Neural cell (in vitro differentiated cells): ENCODE data around the gene TBCK. TPM values are rescaled to one million over a fixed set of nuclear protein-coding genes. Genes with fewer than 3 reads are reported as not detected.

ENCODE experiments used
- H2AFZ ChIP-seq: fragments of 200-600, 300-800 bp; sonication (generic), shearing (Covaris generic); 2 replicates; pipeline ENCODE4 v1.6.0; 2014; ENCODE audit warnings: low read depth, mild to moderate bottlenecking, antibody characterized with exemption, low read length, moderate library complexity
- H3F3A ChIP-seq: fragments of 200-600 bp; shearing (Covaris generic); 2 replicates; pipeline ENCODE4 v1.6.1; 2016; ENCODE audit warnings: mild to moderate bottlenecking, moderate library complexity, mixed read lengths, antibody characterized with exemption, low read length; ENCODE audit not compliant: insufficient read depth, poor library complexity, severe bottlenecking
- H3K27ac ChIP-seq: fragments of 200-600, 300-800 bp; sonication (generic), shearing (Covaris generic); 2 replicates; pipeline ENCODE4 v1.5.1; 2014; ENCODE audit warnings: mild to moderate bottlenecking, low read length, moderate library complexity
- H3K27me3 ChIP-seq: fragments of 300-800, 200-600 bp; sonication (generic), shearing (Covaris generic); 2 replicates; pipeline ENCODE4 v1.6.0; 2014; ENCODE audit warnings: mild to moderate bottlenecking, low read depth, low read length, moderate library complexity; ENCODE audit not compliant: insufficient read depth
- H3K36me3 ChIP-seq: fragments of 300-800, 200-600 bp; sonication (generic), shearing (Covaris generic); 2 replicates; pipeline ENCODE4 v1.5.1; 2014; ENCODE audit warnings: mild to moderate bottlenecking, antibody characterized with exemption, low read length, moderate library complexity; ENCODE audit not compliant: insufficient read depth
- H3K4me2 ChIP-seq: fragments of 300-800, 200-600 bp; sonication (generic), shearing (Covaris generic); 2 replicates; pipeline ENCODE4 v1.6.0; 2014; ENCODE audit warnings: mild to moderate bottlenecking, low read length
- H3K4me3 ChIP-seq: fragments of 300-800, 200-600 bp; sonication (generic), shearing (Covaris generic); 2 replicates; pipeline ENCODE4 v1.5.1; 2014; ENCODE audit warnings: mild to moderate bottlenecking, low read length, moderate library complexity
- H3K79me2 ChIP-seq: fragments of 200-600 bp; shearing (Covaris generic); replicated peaks from 2 replicates; pipeline ENCODE4 v1.6.0; 2014; ENCODE audit warnings: mild to moderate bottlenecking, low read length, moderate library complexity; ENCODE audit not compliant: insufficient read depth
- H3K9ac ChIP-seq: fragments of 300-800, 200-600 bp; sonication (generic), shearing (Covaris generic); 2 replicates; pipeline ENCODE4 v1.6.1; 2016; ENCODE audit warnings: mild to moderate bottlenecking, low read length, mixed read lengths
- H3K9me2 ChIP-seq: fragments of 200-600 bp; shearing (Covaris generic); 2 replicates; pipeline ENCODE4 v1.6.1; 2016; ENCODE audit warnings: mild to moderate bottlenecking, low read length, mixed read lengths; ENCODE audit not compliant: insufficient read depth
- H3K9me3 ChIP-seq: fragments of 200-600, 300-800 bp; sonication (generic), shearing (Covaris generic); 2 replicates; pipeline ENCODE4 v1.6.1; 2016; ENCODE audit warnings: mild to moderate bottlenecking, mixed run types, low read length, moderate library complexity, mixed read lengths
- H4K20me1 ChIP-seq: fragments of 200-600 bp; shearing (Covaris generic); 2 replicates; pipeline ENCODE4 v1.6.1; 2016; ENCODE audit warnings: mild to moderate bottlenecking, mixed run types; ENCODE audit not compliant: insufficient read depth
- EP300 ChIP-seq: fragments of 450-650 bp; conservative IDR thresholded peaks from 2 replicates; pipeline ENCODE4 v1.6.1; 2014; ENCODE audit warnings: antibody characterized with exemption, mild to moderate bottlenecking, moderate library complexity; ENCODE audit not compliant: poor library complexity, severe bottlenecking
- EZH2 ChIP-seq: fragments of 200-600, 300-800 bp; shearing (Covaris generic), sonication (generic); IDR thresholded peaks from 2 replicates; pipeline ENCODE4 v1.6.1; 2014; ENCODE audit warnings: antibody characterized with exemption, low read length, borderline replicate concordance, mild to moderate bottlenecking; ENCODE audit not compliant: insufficient read depth, poor library complexity, severe bottlenecking
- MXI1 ChIP-seq: fragments of 450-650 bp; conservative IDR thresholded peaks from 2 replicates; pipeline ENCODE4 v1.6.1; 2014; ENCODE audit warnings: antibody characterized with exemption, mild to moderate bottlenecking; ENCODE audit not compliant: poor library complexity, severe bottlenecking
- POLR2AphosphoS5 ChIP-seq: IDR thresholded peaks from 2 replicates; pipeline ENCODE4 v1.6.1; 2012
- RAD21 ChIP-seq: fragments of 450-650 bp; conservative IDR thresholded peaks from 2 replicates; pipeline ENCODE4 v1.6.1; 2014; ENCODE audit warnings: antibody characterized with exemption, mild to moderate bottlenecking, moderate library complexity
- SMC3 ChIP-seq: fragments of 450-650 bp; conservative IDR thresholded peaks from 2 replicates; pipeline ENCODE4 v1.6.1; 2014; ENCODE audit warnings: antibody characterized with exemption, mild to moderate bottlenecking, moderate library complexity; ENCODE audit not compliant: poor library complexity
- TAF1 ChIP-seq: IDR thresholded peaks from 2 replicates; pipeline ENCODE4 v1.6.1; 2012; ENCODE audit warnings: low read depth
- polyA plus RNA-seq: library from polyadenylated mRNA; depleted of rRNA; stranded (reverse); fragments of >200 nt; gene quantifications from 2 replicates; pipeline ENCODE4 v1.2.3, GENCODE V29; 2014
- TF ChIP-seq, protein P1 (sequence below): fragments of 450-650 bp; IDR thresholded peaks from 2 replicates; pipeline ENCODE4 v1.5.1; 2014; ENCODE audit warnings: antibody characterized with exemption, mild to moderate bottlenecking, moderate library complexity; ENCODE audit not compliant: poor library complexity, severe bottlenecking
- TF ChIP-seq, protein P2 (sequence below): IDR thresholded peaks from 2 replicates; pipeline ENCODE4 v1.6.1; 2012; ENCODE audit warnings: borderline replicate concordance

The TBCK gene
- polyA plus RNA-seq, 1 donor from 2014 or later = 55.0 TPM

DNA sequence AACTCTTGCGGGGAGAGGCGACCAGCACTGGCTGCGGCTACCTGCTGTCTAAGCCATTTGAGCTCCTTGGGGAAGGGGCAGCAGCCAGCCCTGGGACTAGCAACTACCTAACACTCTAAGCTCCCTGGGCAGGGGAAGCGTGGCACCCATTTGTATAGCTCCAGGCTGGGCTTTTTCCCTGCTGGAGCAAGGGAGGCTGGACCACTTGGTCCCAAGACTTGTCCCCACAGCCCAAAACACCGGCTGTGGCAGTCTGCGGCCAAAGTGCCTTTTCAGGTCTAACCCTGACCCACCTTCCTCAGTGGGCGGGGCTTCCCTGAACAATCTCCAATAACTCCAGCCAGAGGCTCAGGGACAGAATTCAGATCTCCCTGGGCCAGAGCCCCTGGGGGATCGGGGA, 232.9 kb downstream of the TBCK start:
- Histone ChIP-seq H2AFZ (no peak overlapping the region), H3K27me3 (no peaks in the 10 kb centered on the region), H4K20me1 (no peaks in the 10 kb centered on the region), H3K9me2 (no peaks in the 10 kb centered on the region), H3K36me3 (no peaks in the 10 kb centered on the region), H3K79me2 (no peaks in the 10 kb centered on the region), H3K9ac (no peak overlapping the region), H3K4me2 (no peak overlapping the region), H3K4me3 (no peak overlapping the region), H3K9me3 (no peaks in the 10 kb centered on the region), H3F3A (no peaks in the 10 kb centered on the region), H3K27ac (no peak overlapping the region)
- no peak for TF ChIP-seq TAF1
- no peak for TF ChIP-seq MXI1
- no peak for TF ChIP-seq EP300
- TF ChIP-seq EZH2 = no peak
- TF ChIP-seq SMC3 = no peak
- TF ChIP-seq, protein P1, sequence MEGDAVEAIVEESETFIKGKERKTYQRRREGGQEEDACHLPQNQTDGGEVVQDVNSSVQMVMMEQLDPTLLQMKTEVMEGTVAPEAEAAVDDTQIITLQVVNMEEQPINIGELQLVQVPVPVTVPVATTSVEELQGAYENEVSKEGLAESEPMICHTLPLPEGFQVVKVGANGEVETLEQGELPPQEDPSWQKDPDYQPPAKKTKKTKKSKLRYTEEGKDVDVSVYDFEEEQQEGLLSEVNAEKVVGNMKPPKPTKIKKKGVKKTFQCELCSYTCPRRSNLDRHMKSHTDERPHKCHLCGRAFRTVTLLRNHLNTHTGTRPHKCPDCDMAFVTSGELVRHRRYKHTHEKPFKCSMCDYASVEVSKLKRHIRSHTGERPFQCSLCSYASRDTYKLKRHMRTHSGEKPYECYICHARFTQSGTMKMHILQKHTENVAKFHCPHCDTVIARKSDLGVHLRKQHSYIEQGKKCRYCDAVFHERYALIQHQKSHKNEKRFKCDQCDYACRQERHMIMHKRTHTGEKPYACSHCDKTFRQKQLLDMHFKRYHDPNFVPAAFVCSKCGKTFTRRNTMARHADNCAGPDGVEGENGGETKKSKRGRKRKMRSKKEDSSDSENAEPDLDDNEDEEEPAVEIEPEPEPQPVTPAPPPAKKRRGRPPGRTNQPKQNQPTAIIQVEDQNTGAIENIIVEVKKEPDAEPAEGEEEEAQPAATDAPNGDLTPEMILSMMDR = no peak
- TF ChIP-seq RAD21 = no peak
- TF ChIP-seq, protein P2, sequence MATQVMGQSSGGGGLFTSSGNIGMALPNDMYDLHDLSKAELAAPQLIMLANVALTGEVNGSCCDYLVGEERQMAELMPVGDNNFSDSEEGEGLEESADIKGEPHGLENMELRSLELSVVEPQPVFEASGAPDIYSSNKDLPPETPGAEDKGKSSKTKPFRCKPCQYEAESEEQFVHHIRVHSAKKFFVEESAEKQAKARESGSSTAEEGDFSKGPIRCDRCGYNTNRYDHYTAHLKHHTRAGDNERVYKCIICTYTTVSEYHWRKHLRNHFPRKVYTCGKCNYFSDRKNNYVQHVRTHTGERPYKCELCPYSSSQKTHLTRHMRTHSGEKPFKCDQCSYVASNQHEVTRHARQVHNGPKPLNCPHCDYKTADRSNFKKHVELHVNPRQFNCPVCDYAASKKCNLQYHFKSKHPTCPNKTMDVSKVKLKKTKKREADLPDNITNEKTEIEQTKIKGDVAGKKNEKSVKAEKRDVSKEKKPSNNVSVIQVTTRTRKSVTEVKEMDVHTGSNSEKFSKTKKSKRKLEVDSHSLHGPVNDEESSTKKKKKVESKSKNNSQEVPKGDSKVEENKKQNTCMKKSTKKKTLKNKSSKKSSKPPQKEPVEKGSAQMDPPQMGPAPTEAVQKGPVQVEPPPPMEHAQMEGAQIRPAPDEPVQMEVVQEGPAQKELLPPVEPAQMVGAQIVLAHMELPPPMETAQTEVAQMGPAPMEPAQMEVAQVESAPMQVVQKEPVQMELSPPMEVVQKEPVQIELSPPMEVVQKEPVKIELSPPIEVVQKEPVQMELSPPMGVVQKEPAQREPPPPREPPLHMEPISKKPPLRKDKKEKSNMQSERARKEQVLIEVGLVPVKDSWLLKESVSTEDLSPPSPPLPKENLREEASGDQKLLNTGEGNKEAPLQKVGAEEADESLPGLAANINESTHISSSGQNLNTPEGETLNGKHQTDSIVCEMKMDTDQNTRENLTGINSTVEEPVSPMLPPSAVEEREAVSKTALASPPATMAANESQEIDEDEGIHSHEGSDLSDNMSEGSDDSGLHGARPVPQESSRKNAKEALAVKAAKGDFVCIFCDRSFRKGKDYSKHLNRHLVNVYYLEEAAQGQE = no peak

DNA sequence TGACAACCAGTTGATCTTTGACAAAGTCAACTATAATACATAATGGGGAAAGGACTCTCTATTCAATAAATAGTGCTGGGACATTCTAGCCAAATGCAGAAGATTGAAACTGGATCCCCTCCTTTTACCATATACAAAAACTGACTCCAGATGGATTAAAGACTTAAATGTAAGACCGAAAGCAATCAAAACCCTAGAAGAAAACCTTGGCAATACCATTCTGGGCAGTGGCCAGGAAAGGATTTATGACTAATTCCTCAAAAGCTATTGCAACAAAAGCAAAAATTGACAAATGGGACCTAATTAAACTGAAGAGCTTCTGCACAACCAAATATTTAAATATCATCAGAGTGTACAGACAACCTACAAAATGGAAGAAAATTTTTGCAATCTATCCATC, 235.6 kb downstream of the TBCK start:
- H3K79me2 ChIP-seq = no peaks in the 10 kb centered on the region
- H3K4me3 ChIP-seq = no peak overlapping the region
- H3K9ac ChIP-seq = no peak overlapping the region
- no peak overlapping the region for H3K27ac ChIP-seq
- H3K36me3 ChIP-seq = peaks cover 6% of the 10 kb centered on the region
- peaks cover 6% of the 10 kb centered on the region for H3K9me3 ChIP-seq
- H2AFZ ChIP-seq = no peak overlapping the region
- no peaks in the 10 kb centered on the region for H4K20me1 ChIP-seq
- TF ChIP-seq EZH2 = no peak
- TF ChIP-seq RAD21 = no peak
- no peak for TF ChIP-seq MXI1
- TF ChIP-seq, protein P2 = no peak
- no peak for TF ChIP-seq SMC3
- TF ChIP-seq, protein P1 = no peak
- TF ChIP-seq TAF1 = no peak
- no peak for TF ChIP-seq EP300
- TF ChIP-seq POLR2AphosphoS5 = no peak
- no peak overlapping the region for H3K4me2 ChIP-seq
- no peaks in the 10 kb centered on the region for H3K27me3 ChIP-seq
- H3K9me2 ChIP-seq = no peaks in the 10 kb centered on the region
- no peaks in the 10 kb centered on the region for H3F3A ChIP-seq
